HUES48 (cell line): ENCODE results near the gene PHACTR2.

Experiments
- H3K27ac ChIP-seq: one replicate; pipeline ENCODE4 v1.7.0; 2013; ENCODE audit warnings: low read depth, low read length, inconsistent platforms
- H3K27me3 ChIP-seq: 2 replicates; pipeline ENCODE4 v1.6.1; 2013; ENCODE audit warnings: mild to moderate bottlenecking, low read length; ENCODE audit not compliant: control insufficient read depth, insufficient read depth
- H3K36me3 ChIP-seq: 2 replicates; pipeline ENCODE4 v1.6.1; 2013; ENCODE audit warnings: low read length; ENCODE audit not compliant: control insufficient read depth, insufficient read depth
- H3K4me1 ChIP-seq: 2 replicates; pipeline ENCODE4 v1.6.1; 2013; ENCODE audit warnings: mild to moderate bottlenecking, low read length; ENCODE audit not compliant: control insufficient read depth, insufficient read depth
- H3K4me3 ChIP-seq: 2 replicates; pipeline ENCODE4 v1.5.1; 2013; ENCODE audit warnings: mild to moderate bottlenecking, low read depth, low read length
- H3K9ac ChIP-seq: 2 replicates; pipeline ENCODE4 v1.6.1; 2013; ENCODE audit warnings: mild to moderate bottlenecking, low read depth, low read length, moderate library complexity
- H3K9me3 ChIP-seq: 2 replicates; pipeline ENCODE4 v1.6.1; 2013; ENCODE audit warnings: low read length; ENCODE audit not compliant: control insufficient read depth, insufficient read depth

Gene PHACTR2

DNA sequence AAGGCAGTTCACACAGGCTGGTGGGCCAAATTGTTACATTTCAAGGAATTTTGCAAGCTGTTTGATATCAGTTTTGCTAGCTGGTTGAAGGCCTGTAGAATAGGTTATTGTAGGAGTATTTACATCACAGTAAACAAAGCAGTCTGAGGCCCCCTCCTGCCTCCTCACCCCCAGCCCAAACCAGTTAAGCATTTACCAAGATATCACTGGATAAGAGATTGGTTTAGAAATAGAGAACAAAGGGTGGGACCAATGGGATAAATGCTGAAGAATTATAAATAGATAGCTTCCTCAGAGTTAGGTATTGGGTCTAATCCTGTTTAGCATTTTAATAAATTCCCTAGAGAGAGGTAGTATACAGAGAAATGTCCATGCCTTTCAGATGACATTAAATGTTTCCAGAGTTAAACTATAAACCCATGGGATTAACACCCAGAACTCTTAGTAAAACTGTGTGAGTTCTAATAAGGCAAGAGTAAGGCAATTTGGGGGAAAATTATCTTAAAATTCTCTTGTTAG is 2.3 kb upstream of the PHACTR2 start:
- peak overlapping the region; percentile 96 for H3K27ac ChIP-seq
- no peaks in the 10 kb centered on the region for H3K9me3 ChIP-seq
- H3K4me3 ChIP-seq = peak overlapping the region; percentile 24
- no peaks in the 10 kb centered on the region for H3K36me3 ChIP-seq
- peaks cover 58% of the 10 kb centered on the region for H3K4me1 ChIP-seq
- H3K27me3 ChIP-seq = no peaks in the 10 kb centered on the region
- H3K9ac ChIP-seq = no peak overlapping the region

DNA sequence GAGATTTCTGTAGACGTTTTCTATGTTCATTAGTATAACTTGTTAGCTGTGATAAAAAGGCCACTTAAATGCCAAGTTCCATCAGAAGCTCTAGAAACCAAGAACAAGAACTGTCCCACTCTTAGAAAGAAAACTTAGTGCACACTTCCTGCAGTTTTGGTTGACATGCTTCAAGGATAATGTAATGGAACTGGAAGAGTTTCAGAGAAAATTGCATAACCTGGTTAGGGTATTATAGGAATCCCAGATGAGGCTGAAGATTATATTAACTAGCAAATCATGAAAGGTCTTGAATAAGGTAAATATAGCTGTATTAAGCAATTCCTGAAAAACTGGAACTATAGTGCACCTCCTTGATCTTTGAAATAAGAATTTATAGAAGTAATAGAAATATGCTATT is 1.8 kb upstream of the PHACTR2 start:
- Histone ChIP-seq H3K4me3 (peak overlapping the region; percentile 24; the same call in 1 of the 2 replicates), H3K27ac (peak overlapping the region; percentile 96), H3K27me3 (no peaks in the 10 kb centered on the region), H3K4me1 (peaks cover 63% of the 10 kb centered on the region), H3K9ac (no peak overlapping the region), H3K9me3 (no peaks in the 10 kb centered on the region), H3K36me3 (no peaks in the 10 kb centered on the region)

DNA sequence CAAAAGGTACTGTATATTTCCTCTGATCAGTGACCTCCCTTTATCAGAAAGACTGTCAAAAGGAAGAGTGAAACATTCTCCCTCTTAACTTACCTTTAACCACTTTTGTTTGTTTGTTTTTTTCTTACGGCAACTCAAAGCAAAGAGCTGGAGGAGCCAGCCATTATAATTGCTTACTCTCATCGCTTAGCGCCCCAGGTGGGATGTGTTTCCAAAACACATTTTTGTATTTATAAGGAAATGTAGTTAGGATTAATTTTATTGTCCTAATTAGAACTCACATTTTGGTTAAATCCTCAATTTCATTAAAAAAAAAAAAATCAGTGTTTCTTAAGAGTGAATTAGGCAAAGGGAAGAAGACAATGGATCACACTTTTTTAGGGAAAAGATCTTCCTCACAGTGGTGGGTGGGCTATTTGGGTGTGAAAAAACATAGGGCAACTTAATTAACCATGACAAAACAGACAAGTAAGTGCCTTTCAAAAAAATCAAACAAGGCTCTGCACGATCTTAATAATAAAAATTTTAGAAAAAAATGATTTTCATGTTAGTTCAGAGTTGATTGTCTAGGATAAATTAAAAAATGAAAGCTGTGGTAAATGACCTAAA is 1.2 kb upstream of the PHACTR2 start:
- H3K4me1 ChIP-seq = peaks cover 69% of the 10 kb centered on the region
- H3K27ac ChIP-seq = peak overlapping the region; percentile 96
- peak overlapping the region; percentile 49 for H3K4me3 ChIP-seq
- no peaks in the 10 kb centered on the region for H3K27me3 ChIP-seq
- H3K36me3 ChIP-seq = no peaks in the 10 kb centered on the region
- peak overlapping the region; percentile 23; the same call in 1 of the 2 replicates for H3K9ac ChIP-seq
- no peaks in the 10 kb centered on the region for H3K9me3 ChIP-seq

DNA sequence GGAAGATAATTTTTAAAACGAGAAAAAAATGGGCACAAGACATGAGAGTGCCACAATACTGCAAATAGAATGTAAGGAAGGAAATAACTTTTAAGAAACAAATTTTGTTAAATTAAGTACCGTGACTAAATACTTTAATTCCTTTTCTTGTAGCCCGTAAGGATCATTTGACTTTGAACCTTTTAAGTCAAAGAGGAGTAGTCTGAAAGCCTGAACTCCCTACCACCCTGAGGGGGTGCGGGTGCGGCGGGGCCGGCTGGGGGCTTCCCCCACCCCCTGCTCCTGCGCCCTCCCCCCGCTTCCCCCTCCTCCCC is 231 bp upstream of the PHACTR2 start:
- Histone ChIP-seq H3K27ac (peak overlapping the region; percentile 96), H3K4me3 (peak overlapping the region; percentile 49), H3K36me3 (no peaks in the 10 kb centered on the region), H3K9me3 (peaks cover 1% of the 10 kb centered on the region; the same call in 1 of the 2 replicates), H3K9ac (no peak overlapping the region), H3K27me3 (no peaks in the 10 kb centered on the region), H3K4me1 (peaks cover 76% of the 10 kb centered on the region)

DNA sequence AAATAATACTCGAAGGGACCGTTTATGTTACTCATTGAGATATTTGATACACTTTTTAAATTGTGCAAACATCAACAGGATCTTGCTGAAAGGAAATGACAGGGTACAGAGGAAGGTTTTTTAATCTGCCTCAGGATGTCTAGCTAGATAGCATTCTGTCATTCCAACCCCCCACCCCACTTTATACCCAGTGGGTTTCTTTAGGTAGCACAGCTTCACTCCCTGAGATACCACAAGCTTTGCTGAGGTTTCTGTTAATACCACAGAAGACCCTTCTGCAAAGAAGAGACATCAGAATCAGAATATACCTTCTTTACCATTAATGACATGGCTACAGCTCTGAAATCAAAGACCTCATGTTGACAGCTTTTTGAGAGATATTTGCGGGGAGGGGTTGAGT is 1.3 kb downstream of the PHACTR2 start:
- Histone ChIP-seq H3K36me3 (no peaks in the 10 kb centered on the region), H3K27ac (no peak overlapping the region), H3K9ac (peak overlapping the region; percentile 92; the same call in 1 of the 2 replicates), H3K27me3 (no peaks in the 10 kb centered on the region), H3K4me1 (peaks cover 63% of the 10 kb centered on the region), H3K4me3 (peak overlapping the region; percentile 80), H3K9me3 (peaks cover 4% of the 10 kb centered on the region; the same call in 1 of the 2 replicates)

DNA sequence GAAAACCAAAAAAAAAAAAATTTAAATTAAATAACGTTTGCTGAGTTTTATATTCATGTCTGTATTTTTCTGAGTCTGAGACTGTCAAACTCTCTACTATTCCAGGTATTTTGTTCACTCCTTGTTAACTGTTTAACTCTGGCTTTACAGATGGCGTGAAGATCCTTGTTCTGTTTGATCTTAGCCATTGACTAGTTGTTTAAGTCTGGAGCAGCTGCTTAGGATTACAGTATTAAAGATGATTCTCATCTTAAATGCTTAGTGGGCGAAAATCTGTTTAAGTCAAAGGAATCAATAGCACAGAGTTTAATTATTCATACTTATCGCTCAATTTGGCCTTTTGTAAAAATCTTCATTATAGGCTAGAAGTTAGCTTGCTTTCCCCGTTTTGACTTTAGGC is 2.4 kb downstream of the PHACTR2 start:
- no peaks in the 10 kb centered on the region for H3K27me3 ChIP-seq
- peak overlapping the region; percentile 80 for H3K4me3 ChIP-seq
- H3K27ac ChIP-seq = no peak overlapping the region
- H3K9ac ChIP-seq = no peak overlapping the region
- peaks cover 52% of the 10 kb centered on the region for H3K4me1 ChIP-seq
- H3K9me3 ChIP-seq = peaks cover 4% of the 10 kb centered on the region; the same call in 1 of the 2 replicates
- H3K36me3 ChIP-seq = no peaks in the 10 kb centered on the region

DNA sequence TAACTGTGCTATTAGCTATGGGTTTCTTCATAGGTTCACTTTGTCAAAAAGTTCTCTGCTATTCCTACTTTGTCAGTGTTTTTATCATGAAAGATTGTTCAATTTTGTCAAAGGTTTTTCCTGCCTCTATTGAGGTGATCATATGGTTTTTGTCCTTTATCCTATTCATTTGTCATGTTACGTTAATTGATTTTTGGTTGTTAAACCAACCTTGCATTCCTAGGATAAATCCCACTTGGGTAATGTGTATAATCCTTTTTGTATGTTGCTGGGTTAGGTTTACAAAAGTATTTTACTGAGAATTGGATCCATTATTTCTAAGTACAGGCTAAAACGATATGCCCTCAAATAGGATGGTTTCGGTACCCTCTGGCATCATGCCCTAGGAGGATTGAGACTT is 5.0 kb downstream of the PHACTR2 start:
- no peak overlapping the region for H3K4me3 ChIP-seq
- no peak overlapping the region for H3K27ac ChIP-seq
- peaks cover 4% of the 10 kb centered on the region; the same call in 1 of the 2 replicates for H3K9me3 ChIP-seq
- H3K27me3 ChIP-seq = no peaks in the 10 kb centered on the region
- H3K4me1 ChIP-seq = peaks cover 43% of the 10 kb centered on the region
- no peak overlapping the region for H3K9ac ChIP-seq
- no peaks in the 10 kb centered on the region for H3K36me3 ChIP-seq

DNA sequence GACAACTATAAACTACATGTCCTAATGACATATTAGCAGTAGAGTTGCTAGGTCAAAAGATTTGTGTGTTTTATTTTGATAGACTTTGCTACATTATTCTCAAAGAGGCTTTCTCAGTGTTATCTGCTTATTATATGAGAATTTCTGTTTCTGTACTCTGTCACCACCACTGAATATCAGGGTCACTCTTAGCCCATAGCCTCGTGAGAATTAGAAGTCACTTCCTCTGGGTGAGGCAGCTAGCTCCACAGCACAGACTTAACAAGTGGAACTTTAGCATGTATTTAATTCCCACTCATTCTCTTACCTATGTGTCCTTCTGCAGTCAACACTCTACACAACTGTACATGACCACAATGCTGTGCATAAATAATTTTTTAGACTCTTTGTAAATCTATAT is 6.7 kb downstream of the PHACTR2 start:
- no peak overlapping the region for H3K4me3 ChIP-seq
- no peaks in the 10 kb centered on the region for H3K27me3 ChIP-seq
- H3K36me3 ChIP-seq = peaks cover 3% of the 10 kb centered on the region; the same call in 1 of the 2 replicates
- no peak overlapping the region for H3K27ac ChIP-seq
- H3K9ac ChIP-seq = no peak overlapping the region
- peaks cover 4% of the 10 kb centered on the region; the same call in 1 of the 2 replicates for H3K9me3 ChIP-seq
- peaks cover 49% of the 10 kb centered on the region for H3K4me1 ChIP-seq

DNA sequence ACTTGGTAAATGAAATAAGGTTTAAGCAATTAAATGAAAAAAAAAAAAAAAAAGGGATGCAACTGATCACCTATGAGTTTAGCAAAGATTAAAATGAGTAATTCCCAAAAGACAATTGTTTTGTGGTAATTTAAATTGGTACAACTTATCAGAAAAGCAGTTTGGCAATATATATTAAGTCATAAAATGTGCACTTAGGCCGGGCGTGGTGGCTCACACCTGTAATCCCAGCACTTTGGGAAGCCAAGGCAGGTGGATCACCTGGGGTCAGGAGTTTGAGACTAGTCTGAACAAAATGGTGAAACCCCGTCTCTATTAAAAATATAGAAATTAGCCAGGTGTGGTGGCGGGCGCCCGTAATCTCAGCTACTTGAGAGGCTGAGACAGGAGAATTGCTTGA is 7.9 kb downstream of the PHACTR2 start:
- Histone ChIP-seq H3K4me1 (peaks cover 51% of the 10 kb centered on the region), H3K27ac (no peak overlapping the region), H3K9me3 (peaks cover 4% of the 10 kb centered on the region; the same call in 1 of the 2 replicates), H3K9ac (no peak overlapping the region), H3K36me3 (peaks cover 3% of the 10 kb centered on the region; the same call in 1 of the 2 replicates), H3K27me3 (no peaks in the 10 kb centered on the region), H3K4me3 (no peak overlapping the region)

DNA sequence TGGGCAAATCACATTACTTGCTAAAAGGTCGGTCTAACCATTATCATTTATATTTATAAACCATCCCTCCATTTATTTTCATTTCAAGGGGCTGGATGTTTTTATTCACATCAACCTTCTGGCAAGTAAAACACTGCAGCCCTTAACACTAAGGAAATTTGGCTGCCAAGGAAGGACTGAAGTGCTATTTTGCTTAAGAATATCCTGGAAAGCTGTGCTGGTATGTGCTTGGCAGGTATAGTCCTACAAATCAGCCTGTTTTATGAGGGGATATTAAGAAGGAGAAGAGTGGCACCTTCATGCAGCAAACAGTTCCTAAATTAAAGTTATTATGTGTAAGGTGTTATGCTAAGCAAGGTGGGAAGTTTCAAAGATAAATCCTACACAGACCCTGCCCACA is 9.8 kb downstream of the PHACTR2 start:
- Histone ChIP-seq H3K36me3 (peaks cover 3% of the 10 kb centered on the region; the same call in 1 of the 2 replicates), H3K9me3 (peaks cover 2% of the 10 kb centered on the region; the same call in 1 of the 2 replicates), H3K9ac (no peak overlapping the region), H3K27me3 (no peaks in the 10 kb centered on the region), H3K4me1 (peaks cover 50% of the 10 kb centered on the region), H3K27ac (peak overlapping the region; percentile 15), H3K4me3 (no peak overlapping the region)

DNA sequence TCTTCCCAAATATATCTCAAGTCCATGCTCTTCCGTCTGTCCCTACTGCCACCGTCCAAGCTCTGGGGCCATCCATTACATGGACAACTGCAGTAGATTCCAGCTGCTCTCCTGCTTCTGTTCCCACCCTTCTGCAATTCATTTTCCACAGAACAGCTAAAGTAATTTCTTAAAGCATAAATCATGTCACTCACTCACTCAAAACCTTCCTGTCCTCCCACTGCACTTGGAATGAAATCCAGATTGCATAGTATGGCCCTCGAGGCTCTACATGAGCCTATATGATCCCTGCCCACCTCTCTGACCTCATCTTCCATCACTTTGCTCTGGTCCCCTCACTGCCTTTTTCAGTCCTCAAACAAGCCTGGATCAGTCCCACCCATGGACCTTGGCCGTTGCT is 10.9 kb downstream of the PHACTR2 start:
- Histone ChIP-seq H3K36me3 (peaks cover 3% of the 10 kb centered on the region; the same call in 1 of the 2 replicates), H3K9ac (no peak overlapping the region), H3K27ac (no peak overlapping the region), H3K4me3 (no peak overlapping the region), H3K27me3 (no peaks in the 10 kb centered on the region), H3K9me3 (no peaks in the 10 kb centered on the region), H3K4me1 (peaks cover 53% of the 10 kb centered on the region)
